SU-DHL-6 (cell line): Measurements from ENCODE around the gene RND1.
"Not testable (repeated sequence)": the region's sequence is repeated elsewhere in the genome, so short reads cannot be mapped to it uniquely, and the experiment has no call there.

ENCODE experiments used
- H2AFZ ChIP-seq: fragments of 200-600 bp; sonication (generic); 2 replicates; pipeline ENCODE4 v1.6.1; 2014; ENCODE audit warnings: low read depth, mild to moderate bottlenecking, moderate library complexity, mixed read lengths, antibody characterized with exemption, low read length; ENCODE audit not compliant: severe bottlenecking
- H3F3A ChIP-seq: fragments of 200-600 bp; shearing (Covaris generic); 2 replicates; pipeline ENCODE4 v1.6.0; 2016; ENCODE audit warnings: antibody characterized with exemption, mild to moderate bottlenecking; ENCODE audit not compliant: insufficient read depth
- H3K27ac ChIP-seq: fragments of 200-600 bp; sonication (generic); 2 replicates; pipeline ENCODE4 v1.5.1; 2016; ENCODE audit warnings: low read depth, mild to moderate bottlenecking, low read length, moderate library complexity, mixed read lengths
- H3K27me3 ChIP-seq: fragments of 200-600 bp; sonication (generic), shearing (Covaris generic); 2 replicates; pipeline ENCODE4 v1.6.0; 2014; ENCODE audit warnings: mild to moderate bottlenecking, low read length
- H3K36me3 ChIP-seq: fragments of 200-600 bp; sonication (generic); 2 replicates; pipeline ENCODE4 v1.6.1; 2014; ENCODE audit warnings: mild to moderate bottlenecking, low read length, mixed read lengths
- H3K4me2 ChIP-seq: fragments of 300-600, 200-600 bp; shearing (Covaris generic), sonication (generic); 2 replicates; pipeline ENCODE4 v1.6.0; 2014; ENCODE audit warnings: low read length, low read depth, mild to moderate bottlenecking; ENCODE audit not compliant: poor library complexity, severe bottlenecking
- H3K4me3 ChIP-seq: fragments of 200-600 bp; sonication (generic); 2 replicates; pipeline ENCODE4 v1.5.1; 2014; ENCODE audit warnings: antibody characterized with exemption, low read length, mild to moderate bottlenecking, mixed read lengths; ENCODE audit not compliant: insufficient read depth, poor library complexity, severe bottlenecking
- H3K79me2 ChIP-seq: fragments of 200-600 bp; sonication (generic); 2 replicates; pipeline ENCODE4 v1.6.1; 2014; ENCODE audit warnings: mild to moderate bottlenecking, low read length, moderate library complexity; ENCODE audit not compliant: insufficient read depth
- H3K9ac ChIP-seq: fragments of 200-600 bp; sonication (generic); 2 replicates; pipeline ENCODE4 v1.7.0; 2014; ENCODE audit warnings: mild to moderate bottlenecking, low read length
- H3K9me2 ChIP-seq: fragments of 200-600 bp; sonication (generic); replicated peaks from 2 replicates; pipeline ENCODE4 v1.6.1; 2014; ENCODE audit warnings: low read length; ENCODE audit not compliant: insufficient read depth
- H3K9me3 ChIP-seq: fragments of 200-600 bp; sonication (generic); 2 replicates; pipeline ENCODE4 v1.6.1; 2014; ENCODE audit warnings: low read length, mixed read lengths; ENCODE audit not compliant: insufficient read depth
- H4K20me1 ChIP-seq: fragments of 200-600 bp; sonication (generic); 2 replicates; pipeline ENCODE4 v1.6.1; 2014; ENCODE audit warnings: low read depth, mild to moderate bottlenecking, antibody characterized with exemption, low read length, moderate library complexity, mixed read lengths
- CTCF ChIP-seq: fragments of 200-600 bp; sonication (generic); IDR thresholded peaks from one replicate; pipeline ENCODE4 v1.5.1; 2017; ENCODE audit warnings: antibody characterized with exemption, mild to moderate bottlenecking, low read length, moderate library complexity; ENCODE audit not compliant: insufficient read depth, poor library complexity, severe bottlenecking
- EZH2phosphoT487 ChIP-seq: fragments of 200-600 bp; sonication (generic), shearing (Covaris generic); conservative IDR thresholded peaks from 2 replicates; pipeline ENCODE4 v1.6.1; 2018; ENCODE audit warnings: mild to moderate bottlenecking, antibody characterized with exemption, low read length, moderate library complexity, mixed read lengths

The RND1 gene

DNA sequence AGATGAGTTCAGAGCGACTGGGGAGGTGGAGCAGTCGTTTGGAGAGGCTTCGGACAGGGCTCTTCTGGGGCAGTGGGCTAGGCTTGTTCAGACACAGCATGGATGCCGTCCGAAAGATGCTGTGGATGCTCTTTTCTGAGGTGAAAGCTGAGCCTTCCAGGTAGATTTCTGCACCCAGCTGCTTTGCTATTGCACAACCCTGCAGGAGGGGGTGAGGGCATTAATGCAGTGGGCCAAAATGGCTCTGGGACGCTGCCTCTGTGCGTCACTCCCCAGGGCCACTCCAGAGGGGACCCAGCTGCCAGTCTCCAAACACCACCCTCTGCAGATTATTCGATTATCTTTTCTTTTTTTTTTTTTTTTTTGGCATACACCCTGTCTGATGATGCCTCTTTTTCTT is 7.6 kb downstream of the RND1 start:
- H3K36me3 ChIP-seq, result no peaks in the 10 kb centered on the region
- H3K4me2 ChIP-seq, result no peak overlapping the region

GRCh38 chr12:48857278-48857994 is 8.2 kb downstream of the RND1 start:
- no peak overlapping the region for H3K27ac ChIP-seq

More for the DNA sequence above, 7.6 kb downstream of the RND1 start:
- Histone ChIP-seq H3K9me2 (no peaks in the 10 kb centered on the region), H3K9ac (no peak overlapping the region), H2AFZ (no peak overlapping the region), H3K4me3 (no peak overlapping the region), H4K20me1 (no peaks in the 10 kb centered on the region), H3K27ac (no peak overlapping the region), H3K79me2 (no peaks in the 10 kb centered on the region), H3K27me3 (no peaks in the 10 kb centered on the region), H3K9me3 (no peaks in the 10 kb centered on the region), H3F3A (0 out of 2 replicates have a peak, but pooled peaks cover 2% of the 10 kb centered on the region)
- TF ChIP-seq CTCF (no peak), EZH2phosphoT487 (no peak)

DNA sequence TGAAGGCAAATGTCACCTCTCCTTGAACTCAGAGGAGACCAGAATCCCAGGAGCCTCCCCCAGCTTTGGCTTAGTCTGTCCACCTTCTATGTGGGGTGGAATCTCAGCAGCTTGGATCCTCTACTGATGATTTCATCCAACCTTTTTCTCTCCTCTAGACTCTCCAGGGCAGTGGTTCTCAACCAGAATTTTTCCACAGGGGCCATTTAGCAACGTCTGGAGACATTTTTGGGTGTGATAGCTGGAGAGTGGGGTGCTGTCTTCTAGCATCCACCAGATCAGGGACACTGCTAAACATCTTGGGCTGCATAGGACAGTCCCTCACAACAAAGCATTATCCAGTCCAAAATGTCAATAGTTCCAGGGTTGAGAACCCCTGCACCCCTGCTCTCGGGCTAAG is 9.3 kb downstream of the RND1 start:
- H3K9ac ChIP-seq, result no peak overlapping the region
- H3F3A ChIP-seq, result 0 out of 2 replicates have a peak, but pooled peaks cover 2% of the 10 kb centered on the region
- no peaks in the 10 kb centered on the region for H3K27me3 ChIP-seq
- H4K20me1 ChIP-seq, result no peaks in the 10 kb centered on the region
- no peaks in the 10 kb centered on the region for H3K9me2 ChIP-seq
- H3K4me2 ChIP-seq, result no peak overlapping the region
- H2AFZ ChIP-seq, result no peak overlapping the region
- no peak overlapping the region for H3K4me3 ChIP-seq
- peaks cover 6% of the 10 kb centered on the region for H3K79me2 ChIP-seq
- H3K9me3 ChIP-seq, result no peaks in the 10 kb centered on the region
- H3K27ac ChIP-seq, result no peak overlapping the region
- no peak for TF ChIP-seq EZH2phosphoT487
- TF ChIP-seq CTCF, result no peak
- no peaks in the 10 kb centered on the region for H3K36me3 ChIP-seq

More at GRCh38 chr12:48857278-48857994, 8.2 kb downstream of the RND1 start:
- Histone ChIP-seq H3K36me3 (no peaks in the 10 kb centered on the region), H3K9ac (no peak overlapping the region), H3K27me3 (no peaks in the 10 kb centered on the region), H2AFZ (no peak overlapping the region), H3K4me2 (no peak overlapping the region), H3K9me3 (no peaks in the 10 kb centered on the region), H3K4me3 (no peak overlapping the region), H4K20me1 (no peaks in the 10 kb centered on the region), H3K79me2 (no peaks in the 10 kb centered on the region), H3F3A (0 out of 2 replicates have a peak, but pooled peaks cover 2% of the 10 kb centered on the region), H3K9me2 (no peaks in the 10 kb centered on the region)
- no peak for TF ChIP-seq CTCF
- no peak for TF ChIP-seq EZH2phosphoT487

- not testable (repeated sequence) for H3K4me2 ChIP-seq, H3K9me2 ChIP-seq, H4K20me1 ChIP-seq, H3K27ac ChIP-seq, H3K9ac ChIP-seq, H3K4me3 ChIP-seq, H3K36me3 ChIP-seq, H3K9me3 ChIP-seq, H3K27me3 ChIP-seq, H3F3A ChIP-seq, H2AFZ ChIP-seq
- peaks cover 21% of the 10 kb centered on the region for H3K79me2 ChIP-seq
Measured at GRCh38 chr12:48854932-48855331, 10.7 kb downstream of the RND1 start.
